Neural cell (in vitro differentiated cells): ENCODE data around the gene SHMT2. TPM values are rescaled to one million over a fixed set of nuclear protein-coding genes. Genes with fewer than 3 reads are reported as not detected.

Source experiments
- H2AFZ ChIP-seq: fragments of 200-600, 300-800 bp; sonication (generic), shearing (Covaris generic); 2 replicates; pipeline ENCODE4 v1.6.0; 2014; ENCODE audit warnings: low read depth, mild to moderate bottlenecking, antibody characterized with exemption, low read length, moderate library complexity
- H3F3A ChIP-seq: fragments of 200-600 bp; shearing (Covaris generic); 2 replicates; pipeline ENCODE4 v1.6.1; 2016; ENCODE audit warnings: mild to moderate bottlenecking, moderate library complexity, mixed read lengths, antibody characterized with exemption, low read length; ENCODE audit not compliant: insufficient read depth, poor library complexity, severe bottlenecking
- H3K27ac ChIP-seq: fragments of 200-600, 300-800 bp; sonication (generic), shearing (Covaris generic); 2 replicates; pipeline ENCODE4 v1.5.1; 2014; ENCODE audit warnings: mild to moderate bottlenecking, low read length, moderate library complexity
- H3K27me3 ChIP-seq: fragments of 300-800, 200-600 bp; sonication (generic), shearing (Covaris generic); 2 replicates; pipeline ENCODE4 v1.6.0; 2014; ENCODE audit warnings: mild to moderate bottlenecking, low read depth, low read length, moderate library complexity; ENCODE audit not compliant: insufficient read depth
- H3K36me3 ChIP-seq: fragments of 300-800, 200-600 bp; sonication (generic), shearing (Covaris generic); 2 replicates; pipeline ENCODE4 v1.5.1; 2014; ENCODE audit warnings: mild to moderate bottlenecking, antibody characterized with exemption, low read length, moderate library complexity; ENCODE audit not compliant: insufficient read depth
- H3K4me2 ChIP-seq: fragments of 300-800, 200-600 bp; sonication (generic), shearing (Covaris generic); 2 replicates; pipeline ENCODE4 v1.6.0; 2014; ENCODE audit warnings: mild to moderate bottlenecking, low read length
- H3K4me3 ChIP-seq: fragments of 300-800, 200-600 bp; sonication (generic), shearing (Covaris generic); 2 replicates; pipeline ENCODE4 v1.5.1; 2014; ENCODE audit warnings: mild to moderate bottlenecking, low read length, moderate library complexity
- H3K79me2 ChIP-seq: fragments of 200-600 bp; shearing (Covaris generic); replicated peaks from 2 replicates; pipeline ENCODE4 v1.6.0; 2014; ENCODE audit warnings: mild to moderate bottlenecking, low read length, moderate library complexity; ENCODE audit not compliant: insufficient read depth
- H3K9ac ChIP-seq: fragments of 300-800, 200-600 bp; sonication (generic), shearing (Covaris generic); 2 replicates; pipeline ENCODE4 v1.6.1; 2016; ENCODE audit warnings: mild to moderate bottlenecking, low read length, mixed read lengths
- H3K9me2 ChIP-seq: fragments of 200-600 bp; shearing (Covaris generic); 2 replicates; pipeline ENCODE4 v1.6.1; 2016; ENCODE audit warnings: mild to moderate bottlenecking, low read length, mixed read lengths; ENCODE audit not compliant: insufficient read depth
- H3K9me3 ChIP-seq: fragments of 200-600, 300-800 bp; sonication (generic), shearing (Covaris generic); 2 replicates; pipeline ENCODE4 v1.6.1; 2016; ENCODE audit warnings: mild to moderate bottlenecking, mixed run types, low read length, moderate library complexity, mixed read lengths
- H4K20me1 ChIP-seq: fragments of 200-600 bp; shearing (Covaris generic); 2 replicates; pipeline ENCODE4 v1.6.1; 2016; ENCODE audit warnings: mild to moderate bottlenecking, mixed run types; ENCODE audit not compliant: insufficient read depth
- CTCF ChIP-seq: fragments of 450-650 bp; IDR thresholded peaks from 2 replicates; pipeline ENCODE4 v1.5.1; 2014; ENCODE audit warnings: antibody characterized with exemption, mild to moderate bottlenecking, moderate library complexity; ENCODE audit not compliant: poor library complexity, severe bottlenecking
- EP300 ChIP-seq: fragments of 450-650 bp; conservative IDR thresholded peaks from 2 replicates; pipeline ENCODE4 v1.6.1; 2014; ENCODE audit warnings: antibody characterized with exemption, mild to moderate bottlenecking, moderate library complexity; ENCODE audit not compliant: poor library complexity, severe bottlenecking
- EZH2 ChIP-seq: fragments of 200-600, 300-800 bp; shearing (Covaris generic), sonication (generic); IDR thresholded peaks from 2 replicates; pipeline ENCODE4 v1.6.1; 2014; ENCODE audit warnings: antibody characterized with exemption, low read length, borderline replicate concordance, mild to moderate bottlenecking; ENCODE audit not compliant: insufficient read depth, poor library complexity, severe bottlenecking
- MXI1 ChIP-seq: fragments of 450-650 bp; conservative IDR thresholded peaks from 2 replicates; pipeline ENCODE4 v1.6.1; 2014; ENCODE audit warnings: antibody characterized with exemption, mild to moderate bottlenecking; ENCODE audit not compliant: poor library complexity, severe bottlenecking
- POLR2AphosphoS5 ChIP-seq: IDR thresholded peaks from 2 replicates; pipeline ENCODE4 v1.6.1; 2012
- RAD21 ChIP-seq: fragments of 450-650 bp; conservative IDR thresholded peaks from 2 replicates; pipeline ENCODE4 v1.6.1; 2014; ENCODE audit warnings: antibody characterized with exemption, mild to moderate bottlenecking, moderate library complexity
- REST ChIP-seq: IDR thresholded peaks from 2 replicates; pipeline ENCODE4 v1.6.1; 2012; ENCODE audit warnings: borderline replicate concordance
- SMC3 ChIP-seq: fragments of 450-650 bp; conservative IDR thresholded peaks from 2 replicates; pipeline ENCODE4 v1.6.1; 2014; ENCODE audit warnings: antibody characterized with exemption, mild to moderate bottlenecking, moderate library complexity; ENCODE audit not compliant: poor library complexity
- TAF1 ChIP-seq: IDR thresholded peaks from 2 replicates; pipeline ENCODE4 v1.6.1; 2012; ENCODE audit warnings: low read depth
- polyA plus RNA-seq: library from polyadenylated mRNA; depleted of rRNA; stranded (reverse); fragments of >200 nt; gene quantifications from 2 replicates; pipeline ENCODE4 v1.2.3, GENCODE V29; 2014

SHMT2 gene
- polyA plus RNA-seq, 1 donor from 2014 or later: 38.2 TPM

- no peaks in the 10 kb centered on the region for H4K20me1 ChIP-seq
- H3K79me2 ChIP-seq: no peaks in the 10 kb centered on the region
- H3K4me2 ChIP-seq: no peak overlapping the region
- no peak overlapping the region for H3K27ac ChIP-seq
- no peak overlapping the region for H3K4me3 ChIP-seq
- TF ChIP-seq SMC3 (no peak), MXI1 (no peak), POLR2AphosphoS5 (no peak), RAD21 (no peak), EP300 (no peak), EZH2 (no peak), CTCF (no peak), REST (no peak), TAF1 (no peak)
- no peaks in the 10 kb centered on the region for H3K9me3 ChIP-seq
- H3K9ac ChIP-seq: no peak overlapping the region
- no peaks in the 10 kb centered on the region for H3K9me2 ChIP-seq
- H3F3A ChIP-seq: no peaks in the 10 kb centered on the region
- no peaks in the 10 kb centered on the region for H3K36me3 ChIP-seq
- H2AFZ ChIP-seq: no peak overlapping the region
- peaks cover 26% of the 10 kb centered on the region for H3K27me3 ChIP-seq
Observed at GRCh38 chr12:57247041-57247440, 17.5 kb downstream of the SHMT2 start.

GRCh38 chr12:57248934-57249742, 19.6 kb downstream of the SHMT2 start:
- Histone ChIP-seq H3K9me3 (no peaks in the 10 kb centered on the region), H3K9ac (no peak overlapping the region), H3K4me3 (no peak overlapping the region), H3F3A (no peaks in the 10 kb centered on the region), H3K36me3 (no peaks in the 10 kb centered on the region), H3K4me2 (no peak overlapping the region), H3K27ac (no peak overlapping the region), H3K9me2 (no peaks in the 10 kb centered on the region), H3K27me3 (peaks cover 5% of the 10 kb centered on the region), H2AFZ (no peak overlapping the region), H4K20me1 (no peaks in the 10 kb centered on the region), H3K79me2 (no peaks in the 10 kb centered on the region)
- TF ChIP-seq SMC3 (no peak), TAF1 (no peak), REST (no peak), RAD21 (no peak), EZH2 (no peak), MXI1 (no peak), EP300 (no peak), POLR2AphosphoS5 (no peak), CTCF (no peak)
